CD4-positive, alpha-beta T cell treated with Interleukin-21 for 1 hour (primary cell): ENCODE data around the gene CACNA2D1.

Source experiments
- DNase-seq: peaks from one replicate; pipeline ENCODE4 v3.0.0-alpha.2; 2020

The CACNA2D1 gene

DNA sequence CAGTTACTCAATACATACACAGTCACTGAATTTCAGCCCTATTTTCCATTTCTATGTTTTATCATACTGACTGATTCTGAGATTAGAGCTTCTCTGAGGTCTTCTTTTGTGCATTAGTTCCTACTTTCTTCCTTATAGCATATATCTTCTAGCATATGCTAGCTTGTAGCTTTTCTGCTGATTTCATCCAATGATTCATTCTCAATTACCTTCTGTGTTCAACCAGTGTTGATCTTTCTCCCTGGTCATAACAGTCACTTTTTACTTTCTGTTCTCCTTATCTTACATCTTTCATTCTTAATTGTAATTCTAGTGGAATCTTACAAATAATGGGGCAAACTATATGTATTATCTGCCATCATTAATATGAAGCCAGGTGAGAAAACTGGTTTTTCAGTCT, 514.2 kb downstream of the CACNA2D1 start:
- DNase-seq, result no peak

DNA sequence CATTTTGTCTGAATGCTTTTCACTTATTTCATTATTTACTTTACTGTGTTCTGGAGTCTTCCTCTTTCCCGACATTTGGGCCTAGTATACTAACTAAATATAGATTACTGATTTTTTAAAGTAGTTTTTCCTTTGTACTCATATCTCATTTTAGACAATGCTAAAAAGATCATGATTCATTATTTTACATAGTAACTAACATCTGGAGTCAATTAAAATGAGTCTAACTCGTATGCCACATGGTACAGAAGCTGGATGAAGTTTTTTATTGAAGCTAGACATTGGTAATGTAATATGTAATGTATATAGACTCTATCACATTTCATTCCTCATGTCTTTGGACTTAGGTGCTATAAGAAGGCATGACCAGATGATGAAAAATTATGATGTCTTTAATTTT, 517.4 kb downstream of the CACNA2D1 start:
- no peak for DNase-seq

GRCh38 chr7:81925530-81925929, 518.0 kb downstream of the CACNA2D1 start:
- DNase-seq, result no peak

DNA sequence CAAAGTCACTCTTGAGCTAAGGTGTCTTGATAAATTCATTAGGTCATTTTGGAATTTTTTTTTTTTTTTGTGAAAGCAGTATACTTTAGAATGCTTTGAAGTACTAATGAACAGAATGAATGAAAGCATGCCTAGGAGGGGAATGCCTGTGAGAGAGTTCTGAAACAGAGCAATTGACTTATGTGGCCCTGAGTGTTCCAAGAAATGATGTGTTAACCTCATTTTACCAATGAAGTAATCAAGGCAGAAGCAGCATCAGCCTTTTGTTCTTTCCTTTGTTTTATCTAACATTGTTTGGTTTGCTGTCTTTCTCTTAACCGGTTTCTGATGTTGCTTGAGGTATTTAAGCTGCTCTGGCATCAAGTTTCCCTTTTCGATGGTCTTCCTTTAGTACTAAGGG, 519.1 kb downstream of the CACNA2D1 start:
- no peak for DNase-seq

DNA sequence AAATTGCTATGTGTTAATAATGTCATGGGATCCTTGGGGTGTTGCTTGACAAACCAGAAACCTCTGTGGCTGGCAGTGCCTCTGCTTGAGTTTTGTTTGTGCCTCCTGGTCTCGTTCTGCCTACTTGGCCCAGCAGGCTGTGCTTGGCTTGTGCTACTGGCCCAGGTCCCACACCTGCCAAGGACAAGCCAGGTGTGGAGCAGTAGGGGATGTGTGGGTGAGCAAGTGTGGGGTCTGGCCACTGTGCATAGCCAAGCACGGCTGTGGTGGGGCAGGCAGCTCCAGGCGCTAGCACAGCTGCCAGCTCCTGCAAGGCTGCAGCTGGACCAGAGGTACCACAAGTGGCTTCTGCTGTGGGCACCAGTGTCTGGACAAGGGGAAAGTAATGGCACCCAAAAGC, 524.1 kb downstream of the CACNA2D1 start:
- DNase-seq, result no peak

GRCh38 chr7:81908220-81908619, 535.4 kb downstream of the CACNA2D1 start:
- DNase-seq, result no peak

DNA sequence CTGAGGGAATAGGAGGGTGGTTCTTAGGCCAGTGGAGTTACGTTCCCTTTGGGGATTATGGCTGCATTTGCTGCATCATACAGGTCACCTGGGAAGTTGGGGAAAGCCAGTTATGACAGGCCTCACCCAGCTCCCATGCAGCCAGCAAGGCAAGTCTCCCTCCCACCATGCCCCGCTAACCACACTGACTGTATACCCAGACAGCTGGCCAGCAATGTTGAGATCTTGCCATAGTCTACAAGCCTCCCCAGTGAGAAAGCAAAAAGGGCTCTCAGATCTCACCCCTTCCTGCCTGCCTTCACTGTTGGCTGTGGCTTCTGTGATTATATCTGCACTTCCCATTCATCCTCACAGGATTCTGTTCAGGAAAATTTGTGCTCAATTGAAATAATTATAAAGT, 540.5 kb downstream of the CACNA2D1 start:
- DNase-seq, result no peak

- no peak for DNase-seq
These were observed 541.0 kb downstream of the CACNA2D1 start for GRCh38 chr7:81902536-81902935.
